K562 (cell line): ENCODE results near the gene EPB42. TPM values are rescaled to one million over a fixed set of nuclear protein-coding genes. Genes with fewer than 3 reads are reported as not detected.

Experiments used
- ATAC-seq: fragments of 200-7000 bp; cut with Tn5 transposase; 3 replicates; pipeline ENCODE4 v1.9.1; 2020; ENCODE audit warnings: moderate library complexity
- BruUV-seq: library from RNA; stranded (reverse); fragments of 400-500 nt; replicated peaks from 2 replicates; lab custom pipeline; 2021; lab: Mats Ljungman, UMichigan
- CTCF ChIA-PET: fragments of 300-600 bp; formaldehyde crosslinking; extraction: SDS; loops from one replicate; lab custom pipeline; 2021; ENCODE audit warnings: low intra/inter-chr PET ratio; lab: Yijun Ruan, JAX
- POLR2A ChIA-PET: fragments of 300-600, 350-650 bp; sonication (Branson Sonifier 250); formaldehyde crosslinking; extraction: SDS; loops from one replicate; lab custom pipeline; 2021; ENCODE audit warnings: antibody characterized with exemption, inconsistent platforms; lab: Yijun Ruan, JAX
- DNase-seq, 4 experiments: peaks; one replicate each; pipeline versions ENCODE4 v3.0.0 to v3.0.0-alpha.2; 2011 to 2018; ENCODE audit warnings: low spot score in 3 of 4, mixed read lengths in 3 of 4; ENCODE audit errors: extremely low read depth in 1 of 4
- FAIRE-seq: peaks from 2 replicates; lab custom pipeline; 2011; peaks lifted over from hg19 to GRCh38; lab: Jason Lieb, UNC
- H2AFZ ChIP-seq: 2 replicates; pipeline ENCODE4 v1.6.0; 2011; ENCODE audit warnings: low read depth, low read length, control low read depth, inconsistent platforms
- H3K27ac ChIP-seq: fragments of 200-600 bp; 3 replicates; pipeline ENCODE4 v1.8.0; 2011; ENCODE audit warnings: low read depth, mild to moderate bottlenecking, control low read depth, inconsistent platforms, low read length, moderate library complexity, mixed read lengths; ENCODE audit errors: extremely low read depth
- H3K27me3 ChIP-seq, 2 experiments: fragments of 300-600 bp in 1 of 2; 2 replicates in 1 of 2; 3 replicates in 1 of 2; pipeline versions ENCODE4 v1.6.0 to v1.8.0; 2011; ENCODE audit warnings: inconsistent platforms in 2 of 2, low read length in 2 of 2, mild to moderate bottlenecking in 1 of 2, mixed read lengths in 1 of 2, moderate library complexity in 1 of 2; ENCODE audit not compliant: control insufficient read depth in 2 of 2, insufficient read depth in 2 of 2
- H3K36me3 ChIP-seq: fragments of 300-600 bp; 3 replicates; pipeline ENCODE4 v1.8.0; 2011; ENCODE audit warnings: mild to moderate bottlenecking, low read length, inconsistent platforms; ENCODE audit not compliant: control insufficient read depth, insufficient read depth
- H3K4me1 ChIP-seq, 2 experiments: fragments of 200-600 bp in 1 of 2; replicated peaks in 1 of 2; 2 replicates in 1 of 2; 3 replicates in 1 of 2; pipeline versions ENCODE4 v1.5.1 to v1.8.0; 2011; ENCODE audit warnings: inconsistent platforms in 2 of 2, low read length in 2 of 2, mild to moderate bottlenecking in 1 of 2, mixed read lengths in 1 of 2, moderate library complexity in 1 of 2; ENCODE audit not compliant: control insufficient read depth in 2 of 2, insufficient read depth in 2 of 2
- H3K4me2 ChIP-seq: 2 replicates; pipeline ENCODE4 v1.6.1; 2011; ENCODE audit warnings: low read length, control low read depth, inconsistent platforms, mixed read lengths; ENCODE audit not compliant: insufficient read depth
- H3K4me3 ChIP-seq: fragments of 200-600 bp; sonication (generic), shearing (Covaris generic); 2 replicates; pipeline ENCODE4 v1.5.1; 2016; ENCODE audit warnings: control low read depth, inconsistent platforms
- H3K79me2 ChIP-seq: fragments of 200-600 bp; 3 replicates; pipeline ENCODE4 v1.8.0; 2011; ENCODE audit warnings: low read length, inconsistent platforms; ENCODE audit not compliant: control insufficient read depth, insufficient read depth
- H3K9ac ChIP-seq, 2 experiments: 2 replicates each; pipeline versions ENCODE4 v1.6.0 to v1.6.1; 2011; ENCODE audit warnings: low read depth in 2 of 2, low read length in 2 of 2, control low read depth in 1 of 2, inconsistent platforms in 1 of 2, mild to moderate bottlenecking in 1 of 2, mixed read lengths in 1 of 2; ENCODE audit not compliant: insufficient read depth in 1 of 2
- H3K9me1 ChIP-seq: one replicate; pipeline ENCODE4 v1.6.0; 2011; ENCODE audit warnings: inconsistent platforms, mild to moderate bottlenecking, low read length, moderate library complexity; ENCODE audit not compliant: control insufficient read depth, insufficient read depth
- H3K9me3 ChIP-seq: replicated peaks from 2 replicates; pipeline ENCODE4 v1.5.1; 2011; ENCODE audit warnings: low read depth, low read length, inconsistent platforms; ENCODE audit not compliant: control insufficient read depth, insufficient read depth
- H4K20me1 ChIP-seq: replicated peaks from 2 replicates; pipeline ENCODE4 v1.6.1; 2011; ENCODE audit warnings: low read length, inconsistent platforms, mixed read lengths; ENCODE audit not compliant: control insufficient read depth, insufficient read depth
- C11orf30 ChIP-seq: fragments of 450-650 bp; IDR thresholded peaks from 2 replicates; pipeline ENCODE4 v1.6.1; 2016; ENCODE audit warnings: low read depth, mild to moderate bottlenecking
- CBX5 ChIP-seq: IDR thresholded peaks from 2 replicates; pipeline ENCODE4 v1.6.1; 2014; ENCODE audit warnings: low read depth, borderline replicate concordance
- GATAD2B ChIP-seq: fragments of 450-650 bp; IDR thresholded peaks from 2 replicates; pipeline ENCODE4 v1.6.1; 2017; ENCODE audit warnings: mild to moderate bottlenecking, borderline replicate concordance
- RBM34 ChIP-seq: fragments of 200-400 bp; formaldehyde crosslinking; IDR thresholded peaks from 2 replicates; pipeline ENCODE4 v1.6.1; 2018; ENCODE audit warnings: low read length, borderline replicate concordance; ENCODE audit not compliant: insufficient read depth
- SMAD2 ChIP-seq: fragments of 150-350 bp; IDR thresholded peaks from 2 replicates; pipeline ENCODE4 v1.6.1; 2014; ENCODE audit warnings: low read depth, mild to moderate bottlenecking, low read length
- TAF15 ChIP-seq: fragments of 200-400 bp; formaldehyde crosslinking; IDR thresholded peaks from 2 replicates; pipeline ENCODE4 v1.6.1; 2017; ENCODE audit warnings: mild to moderate bottlenecking, low read depth, low read length, moderate library complexity
- WGBS: fragments of 100-300 bp; shearing (Covaris generic); methylation state at CpG from one replicate; pipeline ENCODE4 v1.1.6; 2016; ENCODE audit warnings: low coverage, mixed read lengths; ENCODE audit not compliant: insufficient coverage; ENCODE audit errors: missing lambda C conversion rate; 5-methylcytosine and 5-hydroxymethylcytosine counted together
- in situ Hi-C: fragments of 300-500 bp; cut with MboI; formaldehyde crosslinking; loops from 4 replicates; pipeline ENCODE4 v1.15.0; 2018; ENCODE audit warnings: inconsistent platforms, mixed read lengths
- intact Hi-C: fragments of 100-400 bp; cut with micrococcal nuclease; formaldehyde crosslinking; loops from 2 replicates; pipeline ENCODE4 v1.14.2; 2022
- polyA plus RNA-seq, 8 experiments: library from polyadenylated mRNA; depleted of rRNA in 4 of 8; stranded (reverse) in 5 of 8; unstranded in 3 of 8; fragments of >200 nt; fragmentation: Nextera tagmentation in 2 of 8; fragmentation: Illumina TruSeq in 1 of 8; extraction: Ambion mirVana in 2 of 8; extraction: Trizol in 1 of 8; gene quantifications; 2 replicates each; pipeline versions ENCODE4 v1.2.1 to v1.2.3, GENCODE V29; 2011 to 2014; ENCODE audit warnings: inconsistent platforms in 1 of 8, missing spikeins in 1 of 8
- total RNA-seq, 7 experiments: library from RNA; depleted of rRNA in 6 of 7; stranded (reverse); fragments of >200 nt in 6 of 7; fragmentation: Illumina TruSeq in 2 of 7; extraction: Trizol in 2 of 7; gene quantifications; 2 replicates each; pipeline versions ENCODE4 v1.2.1 to v1.2.3, GENCODE V29; 2011 to 2021; ENCODE audit warnings: low replicate concordance in 1 of 7
- TF ChIP-seq, protein P1 (sequence below), 3 experiments: IDR thresholded peaks in 2 of 3; conservative IDR thresholded peaks in 1 of 3; 2 replicates each; pipeline ENCODE4 v1.5.1; 2011 to 2012; ENCODE audit warnings: low read length in 3 of 3, mild to moderate bottlenecking in 3 of 3, control low read depth in 2 of 3, improper control_type of control experiment in 1 of 3, inconsistent platforms in 1 of 3, low read depth in 1 of 3, mixed read lengths in 1 of 3, moderate library complexity in 1 of 3; ENCODE audit not compliant: insufficient read depth in 2 of 3
- TF ChIP-seq, protein P2 (sequence below): fragments of 250-450 bp; sonication (Bioruptor Pico); IDR thresholded peaks from 2 replicates; pipeline ENCODE4 v1.4.0; 2020; ENCODE audit warnings: mild to moderate bottlenecking, moderate library complexity

The EPB42 gene
- total and polyA plus RNA-seq, 9 of the 15 experiments (the other 6 are each of a cell fraction or from before 2014, with no cell fraction given) = 0.38 to 2.3 (median 1.4) TPM

DNA sequence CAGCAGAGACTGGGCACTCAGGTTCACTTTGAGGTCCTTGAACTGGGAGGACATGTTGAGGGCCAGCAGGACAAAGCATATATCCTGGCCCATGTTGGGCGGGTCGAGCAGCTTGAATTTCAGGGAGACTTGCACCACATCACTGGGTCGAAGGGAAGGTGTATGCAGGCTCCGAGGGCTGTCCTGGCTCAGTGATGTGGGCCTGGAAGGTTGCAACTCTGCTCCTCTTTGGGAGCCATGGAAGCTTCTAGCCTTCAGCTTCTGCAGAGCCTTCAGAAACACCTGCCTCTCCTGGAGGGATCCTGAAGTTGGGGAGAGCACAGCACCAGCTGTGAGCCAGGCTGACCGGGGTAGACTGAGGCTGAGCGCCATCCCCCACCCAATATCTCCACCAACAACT lies 14.7 kb upstream of the EPB42 start:
- CTCF ChIA-PET = interaction anchor here (0.6 kb wide), 1 partner anchor 23 kb away, joined by 3 read pairs; no protein-coding TSS in a partner anchor
- Histone ChIP-seq H3K9me1 (no peaks in the 10 kb centered on the region), H3K9ac (no peak overlapping the region), H2AFZ (peak overlapping the region; percentile 44; the same call in 1 of the 2 replicates), H3K9me3 (no peaks in the 10 kb centered on the region), H3K27me3 (no peaks in the 10 kb centered on the region), H3K4me1 (peaks cover 16 to 25% of the 10 kb centered on the region in 2 experiments), H3K4me2 (no peak overlapping the region), H3K36me3 (no peaks in the 10 kb centered on the region), H3K27ac (no peak overlapping the region), H4K20me1 (no peaks in the 10 kb centered on the region), H3K4me3 (no peak overlapping the region), H3K79me2 (no peaks in the 10 kb centered on the region)
- in situ Hi-C loops (no loop called here), intact Hi-C loops (no loop called here)
- TF ChIP-seq, protein P1, sequence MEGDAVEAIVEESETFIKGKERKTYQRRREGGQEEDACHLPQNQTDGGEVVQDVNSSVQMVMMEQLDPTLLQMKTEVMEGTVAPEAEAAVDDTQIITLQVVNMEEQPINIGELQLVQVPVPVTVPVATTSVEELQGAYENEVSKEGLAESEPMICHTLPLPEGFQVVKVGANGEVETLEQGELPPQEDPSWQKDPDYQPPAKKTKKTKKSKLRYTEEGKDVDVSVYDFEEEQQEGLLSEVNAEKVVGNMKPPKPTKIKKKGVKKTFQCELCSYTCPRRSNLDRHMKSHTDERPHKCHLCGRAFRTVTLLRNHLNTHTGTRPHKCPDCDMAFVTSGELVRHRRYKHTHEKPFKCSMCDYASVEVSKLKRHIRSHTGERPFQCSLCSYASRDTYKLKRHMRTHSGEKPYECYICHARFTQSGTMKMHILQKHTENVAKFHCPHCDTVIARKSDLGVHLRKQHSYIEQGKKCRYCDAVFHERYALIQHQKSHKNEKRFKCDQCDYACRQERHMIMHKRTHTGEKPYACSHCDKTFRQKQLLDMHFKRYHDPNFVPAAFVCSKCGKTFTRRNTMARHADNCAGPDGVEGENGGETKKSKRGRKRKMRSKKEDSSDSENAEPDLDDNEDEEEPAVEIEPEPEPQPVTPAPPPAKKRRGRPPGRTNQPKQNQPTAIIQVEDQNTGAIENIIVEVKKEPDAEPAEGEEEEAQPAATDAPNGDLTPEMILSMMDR (IDR thresholded peaks at IDR 0.05 in 2 of 3, conservative IDR thresholded peaks at IDR 0.05 in 1 of 3; ENCODE audit: insufficient read depth in 2 of 3, low read depth in 1 of 3, low read length in 3 of 3) = no peak
- TF ChIP-seq, protein P2, sequence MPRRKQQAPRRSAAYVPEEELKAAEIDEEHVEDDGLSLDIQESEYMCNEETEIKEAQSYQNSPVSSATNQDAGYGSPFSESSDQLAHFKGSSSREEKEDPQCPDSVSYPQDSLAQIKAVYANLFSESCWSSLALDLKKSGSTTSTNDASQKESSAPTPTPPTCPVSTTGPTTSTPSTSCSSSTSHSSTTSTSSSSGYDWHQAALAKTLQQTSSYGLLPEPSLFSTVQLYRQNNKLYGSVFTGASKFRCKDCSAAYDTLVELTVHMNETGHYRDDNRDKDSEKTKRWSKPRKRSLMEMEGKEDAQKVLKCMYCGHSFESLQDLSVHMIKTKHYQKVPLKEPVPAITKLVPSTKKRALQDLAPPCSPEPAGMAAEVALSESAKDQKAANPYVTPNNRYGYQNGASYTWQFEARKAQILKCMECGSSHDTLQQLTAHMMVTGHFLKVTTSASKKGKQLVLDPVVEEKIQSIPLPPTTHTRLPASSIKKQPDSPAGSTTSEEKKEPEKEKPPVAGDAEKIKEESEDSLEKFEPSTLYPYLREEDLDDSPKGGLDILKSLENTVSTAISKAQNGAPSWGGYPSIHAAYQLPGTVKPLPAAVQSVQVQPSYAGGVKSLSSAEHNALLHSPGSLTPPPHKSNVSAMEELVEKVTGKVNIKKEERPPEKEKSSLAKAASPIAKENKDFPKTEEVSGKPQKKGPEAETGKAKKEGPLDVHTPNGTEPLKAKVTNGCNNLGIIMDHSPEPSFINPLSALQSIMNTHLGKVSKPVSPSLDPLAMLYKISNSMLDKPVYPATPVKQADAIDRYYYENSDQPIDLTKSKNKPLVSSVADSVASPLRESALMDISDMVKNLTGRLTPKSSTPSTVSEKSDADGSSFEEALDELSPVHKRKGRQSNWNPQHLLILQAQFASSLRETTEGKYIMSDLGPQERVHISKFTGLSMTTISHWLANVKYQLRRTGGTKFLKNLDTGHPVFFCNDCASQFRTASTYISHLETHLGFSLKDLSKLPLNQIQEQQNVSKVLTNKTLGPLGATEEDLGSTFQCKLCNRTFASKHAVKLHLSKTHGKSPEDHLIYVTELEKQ (CRISPR knock-in tag) = no peak
- TF ChIP-seq SMAD2 = no peak
- TF ChIP-seq GATAD2B = no peak
- no peak for TF ChIP-seq TAF15
- TF ChIP-seq CBX5 = no peak
- no peak for TF ChIP-seq C11orf30
- no peak for TF ChIP-seq RBM34
- ATAC-seq (no peak), FAIRE-seq (no peak), DNase-seq (no peak)
- POLR2A ChIA-PET = interaction anchor here (0.6 to 1.3 kb wide), 2 partner anchors 10 to 145 kb away, joined by 3 to 9 read pairs; no protein-coding TSS in a partner anchor
- WGBS = 51% methylated on average over 6 of the region's 6 CpGs
- BruUV-seq = no TSS peak
